ELR (cell line): ENCODE measurements around the gene MET.
A peak's percentile ranks its signal among the peaks of the same experiment; 100 is the strongest.
"Not testable (repeated sequence)": the region's sequence is repeated elsewhere in the genome, so short reads cannot be mapped to it uniquely, and the experiment has no call there.

Source experiments
- DNase-seq: peaks from one replicate; pipeline ENCODE4 v3.0.0-alpha.2; 2015; ENCODE audit warnings: low read depth

MET gene

GRCh38 chr7:116728413-116728812 lies 56.4 kb downstream of the MET start:
- no peak for DNase-seq

GRCh38 chr7:116730097-116731022 lies 58.4 kb downstream of the MET start:
- no peak for DNase-seq

GRCh38 chr7:116731023-116731395 lies 59.0 kb downstream of the MET start:
- DNase-seq = no peak

GRCh38 chr7:116731445-116732335 lies 59.7 kb downstream of the MET start:
- DNase-seq = no peak

- DNase-seq = no peak
Observed at GRCh38 chr7:116732788-116733694, 61.0 kb downstream of the MET start.

GRCh38 chr7:116733924-116734580 lies 62.1 kb downstream of the MET start:
- no peak for DNase-seq

GRCh38 chr7:116734710-116735109 lies 62.7 kb downstream of the MET start:
- no peak for DNase-seq

- DNase-seq = peak; percentile 35
Observed at GRCh38 chr7:116736927-116737715, 65.1 kb downstream of the MET start.

GRCh38 chr7:116738378-116738777 lies 66.4 kb downstream of the MET start:
- no peak for DNase-seq

GRCh38 chr7:116739307-116739706 lies 67.3 kb downstream of the MET start:
- DNase-seq = no peak

GRCh38 chr7:116740231-116740630 lies 68.2 kb downstream of the MET start:
- DNase-seq = no peak

- peak; percentile 9 for DNase-seq
Observed at GRCh38 chr7:116740755-116741462, 68.9 kb downstream of the MET start.

GRCh38 chr7:116741625-116742316 lies 69.8 kb downstream of the MET start:
- DNase-seq = peak; percentile 10

- DNase-seq = no peak
Observed at GRCh38 chr7:116742641-116743040, 70.6 kb downstream of the MET start.

GRCh38 chr7:116743835-116744234 lies 71.8 kb downstream of the MET start:
- not testable (repeated sequence) for DNase-seq

- DNase-seq = not testable (repeated sequence)
Observed at GRCh38 chr7:116746388-116746787, 74.4 kb downstream of the MET start.

- DNase-seq = not testable (repeated sequence)
Observed at GRCh38 chr7:116751070-116751469, 79.1 kb downstream of the MET start.

- DNase-seq = no peak
Observed at GRCh38 chr7:116752305-116753074, 80.5 kb downstream of the MET start.
